SK-N-SH (cell line): ENCODE measurements around the gene ADCY9. TPM values are rescaled to one million over a fixed set of nuclear protein-coding genes. Genes with fewer than 3 reads are reported as not detected.

Experiments used
- CTCF ChIA-PET: fragments of 300-600, 350-600 bp; formaldehyde crosslinking; extraction: SDS; loops from one replicate; lab custom pipeline; 2021; lab: Yijun Ruan, JAX
- POLR2A ChIA-PET: fragments of 350-600 bp; sonication (Branson Sonifier 250); formaldehyde crosslinking; extraction: SDS; loops from one replicate; lab custom pipeline; 2020; ENCODE audit warnings: antibody characterized with exemption, inconsistent platforms; lab: Yijun Ruan, JAX
- DNase-seq: peaks from one replicate; pipeline ENCODE4 v3.0.0; 2012
- H2AFZ ChIP-seq: fragments of 200-600 bp; sonication (generic); 2 replicates; pipeline ENCODE4 v1.8.1; 2016; ENCODE audit warnings: antibody characterized with exemption, mild to moderate bottlenecking, low read depth
- H3F3A ChIP-seq: fragments of 200-600 bp; sonication (generic); replicated peaks from 2 replicates; pipeline ENCODE3; 2016; ENCODE audit warnings: antibody characterized with exemption, mild to moderate bottlenecking; ENCODE audit not compliant: insufficient read depth
- H3K27ac ChIP-seq, 2 experiments: fragments of 200-500 bp in 1 of 2; fragments of 200-600 bp in 1 of 2; sonication (Bioruptor generic) in 1 of 2; sonication (generic), shearing (Covaris generic) in 1 of 2; 2 replicates each; pipeline versions ENCODE4 v1.5.1 to v1.6.1; 2014 to 2016; ENCODE audit warnings: low read depth in 2 of 2, inconsistent platforms in 1 of 2, low read length in 1 of 2, mild to moderate bottlenecking in 1 of 2, mixed read lengths in 1 of 2
- H3K27me3 ChIP-seq: fragments of 200-600 bp; sonication (generic), shearing (Covaris generic); 2 replicates; pipeline ENCODE4 v1.6.1; 2016; ENCODE audit warnings: mixed run types; ENCODE audit not compliant: insufficient read depth
- H3K36me3 ChIP-seq, 2 experiments: fragments of 200-500 bp in 1 of 2; fragments of 200-600 bp in 1 of 2; sonication (Bioruptor generic) in 1 of 2; sonication (generic) in 1 of 2; replicated peaks in 1 of 2; 2 replicates each; pipeline versions ENCODE3 to v1.5.1; 2014 to 2016; ENCODE audit warnings: low read length in 1 of 2, mild to moderate bottlenecking in 1 of 2; ENCODE audit not compliant: insufficient read depth in 2 of 2, control insufficient read depth in 1 of 2
- H3K4me1 ChIP-seq, 2 experiments: fragments of 200-500 bp in 1 of 2; fragments of 200-600 bp in 1 of 2; sonication (Bioruptor generic) in 1 of 2; sonication (generic), shearing (Covaris generic) in 1 of 2; 2 replicates each; pipeline versions ENCODE4 v1.5.1 to v1.6.1; 2014 to 2016; ENCODE audit warnings: low read depth in 1 of 2, low read length in 1 of 2, mixed run types in 1 of 2; ENCODE audit not compliant: insufficient read depth in 2 of 2, control insufficient read depth in 1 of 2
- H3K4me2 ChIP-seq: fragments of 200-600 bp; sonication (generic), shearing (Covaris generic); 2 replicates; pipeline ENCODE4 v1.6.1; 2017; ENCODE audit warnings: mixed run types
- H3K4me3 ChIP-seq, 2 experiments: fragments of 200-500 bp in 1 of 2; fragments of 200-600 bp in 1 of 2; sonication (Bioruptor generic) in 1 of 2; sonication (generic), shearing (Covaris generic) in 1 of 2; 2 replicates each; pipeline versions ENCODE4 v1.5.1 to v1.8.1; 2014 to 2016; ENCODE audit warnings: low read depth in 2 of 2, inconsistent platforms in 1 of 2, low read length in 1 of 2, mild to moderate bottlenecking in 1 of 2, mixed read lengths in 1 of 2, moderate library complexity in 1 of 2
- H3K79me2 ChIP-seq: fragments of 200-600 bp; sonication (generic); 2 replicates; pipeline ENCODE4 v1.8.1; 2017; ENCODE audit warnings: mild to moderate bottlenecking; ENCODE audit not compliant: insufficient read depth
- H3K9ac ChIP-seq: fragments of 200-600 bp; sonication (generic); 2 replicates; pipeline ENCODE4 v1.6.1; 2017; ENCODE audit warnings: mixed run types
- H3K9me2 ChIP-seq: fragments of 200-600 bp; sonication (generic); 2 replicates; pipeline ENCODE4 v1.6.1; 2017; ENCODE audit warnings: mixed run types
- H3K9me3 ChIP-seq: fragments of 200-600 bp; sonication (generic); 2 replicates; pipeline ENCODE4 v1.6.1; 2017; ENCODE audit warnings: mixed run types, mild to moderate bottlenecking, moderate library complexity
- H4K20me1 ChIP-seq: fragments of 200-600 bp; sonication (generic); 2 replicates; pipeline ENCODE4 v1.6.1; 2017; ENCODE audit warnings: mild to moderate bottlenecking, mixed run types; ENCODE audit not compliant: insufficient read depth
- CHD2 ChIP-seq: fragments of 150-350 bp; IDR thresholded peaks from 2 replicates; pipeline ENCODE4 v1.6.1; 2018; ENCODE audit warnings: low read length; ENCODE audit not compliant: partially characterized antibody
- ELF1 ChIP-seq: IDR thresholded peaks from 2 replicates; pipeline ENCODE4 v1.4.0; 2012
- EP300 ChIP-seq, 2 experiments: IDR thresholded peaks; 2 replicates each; pipeline versions ENCODE4 v1.4.0 to v1.6.1; 2012; ENCODE audit warnings: borderline replicate concordance in 1 of 2, low read depth in 1 of 2, low read length in 1 of 2
- FOSL2 ChIP-seq: IDR thresholded peaks from 2 replicates; pipeline ENCODE4 v1.4.0; 2012; ENCODE audit warnings: low read depth, mild to moderate bottlenecking, moderate library complexity, borderline replicate concordance
- FOXM1 ChIP-seq: IDR thresholded peaks from 2 replicates; pipeline ENCODE4 v1.4.0; 2012; ENCODE audit warnings: low read depth, mild to moderate bottlenecking
- POLR2AphosphoS5 ChIP-seq: IDR thresholded peaks from 2 replicates; pipeline ENCODE4 v1.6.1; 2012; ENCODE audit warnings: low read depth, low read length
- RAD21 ChIP-seq: IDR thresholded peaks from 2 replicates; pipeline ENCODE4 v1.6.1; 2012; ENCODE audit warnings: mild to moderate bottlenecking, low read length
- RFX5 ChIP-seq: IDR thresholded peaks from 2 replicates; pipeline ENCODE4 v1.6.1; 2012; ENCODE audit warnings: mild to moderate bottlenecking, improper control_type of control experiment, low read length
- TAF1 ChIP-seq: IDR thresholded peaks from 2 replicates; pipeline ENCODE4 v1.6.1; 2012; ENCODE audit warnings: low read depth, mild to moderate bottlenecking, low read length, moderate library complexity, borderline replicate concordance
- TCF12 ChIP-seq: IDR thresholded peaks from 2 replicates; pipeline ENCODE4 v1.4.0; 2012
- YY1 ChIP-seq: IDR thresholded peaks from 2 replicates; pipeline ENCODE4 v1.4.0; 2012; ENCODE audit warnings: low read depth, mild to moderate bottlenecking
- WGBS: methylation state at CpG from one replicate; pipeline ENCODE4 v1.1.6; 2017; ENCODE audit warnings: low lambda C conversion rate; 5-methylcytosine and 5-hydroxymethylcytosine counted together
- polyA plus RNA-seq, 3 experiments: library from polyadenylated mRNA; depleted of rRNA; stranded (reverse); fragments of >200 nt; gene quantifications; 2 replicates each; pipeline ENCODE4 v1.2.3, GENCODE V29; 2012
- TF ChIP-seq, protein P1 (sequence below): IDR thresholded peaks from 2 replicates; pipeline ENCODE4 v1.4.0; 2012; ENCODE audit warnings: low read depth
- TF ChIP-seq, protein P2 (sequence below): IDR thresholded peaks from 2 replicates; pipeline ENCODE4 v1.6.1; 2012; ENCODE audit warnings: mild to moderate bottlenecking, low read depth, low read length, moderate library complexity
- TF ChIP-seq, protein P3 (sequence below): IDR thresholded peaks from 2 replicates; pipeline ENCODE4 v1.4.0; 2012; ENCODE audit warnings: low read depth, borderline replicate concordance

Gene ADCY9
- polyA plus RNA-seq, 1 of the 3 experiments (the other 2 are of a cell fraction) = 5.2 TPM

DNA sequence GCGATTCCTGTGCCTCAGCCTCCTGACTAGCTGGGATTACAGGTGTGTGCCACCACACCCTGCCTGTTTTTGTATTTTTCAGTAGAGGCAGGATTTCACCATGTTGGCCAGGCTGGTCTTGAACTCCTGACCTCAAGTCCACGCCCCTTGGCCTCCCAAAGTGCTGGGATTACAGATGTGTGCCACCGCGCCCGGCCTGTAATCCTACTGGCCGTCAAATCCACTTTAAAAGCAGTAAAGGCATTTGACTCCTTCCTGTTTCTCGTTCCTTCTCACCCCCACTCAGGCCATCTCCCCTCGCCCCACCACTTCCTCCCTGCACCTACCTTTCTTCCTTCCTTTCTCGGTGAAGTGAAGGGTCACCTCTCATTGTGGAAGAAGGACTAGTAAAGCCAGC, 166.3 kb downstream of the ADCY9 start:
- POLR2A ChIA-PET = no interaction called here

DNA sequence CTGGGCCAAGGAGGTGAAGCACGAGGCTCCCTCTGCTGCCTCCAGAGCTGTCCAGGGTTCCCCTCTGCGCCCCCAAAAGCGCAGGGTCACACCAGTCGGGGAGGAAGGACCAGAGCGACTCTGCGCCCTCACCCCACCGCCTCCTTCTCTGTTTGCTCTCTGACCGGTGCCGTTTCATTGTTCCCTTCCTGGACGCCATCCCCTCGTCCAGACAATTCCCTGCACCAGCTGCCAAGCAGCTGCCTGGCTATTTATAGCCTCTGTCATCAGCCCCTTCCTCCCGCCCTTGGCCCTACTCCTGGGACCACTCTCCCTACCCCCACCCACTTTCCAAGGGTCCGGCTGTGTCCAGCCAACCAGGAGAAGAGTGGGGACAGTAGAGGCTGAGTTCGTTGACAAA, 167.0 kb downstream of the ADCY9 start:
- Histone ChIP-seq H3K9me3 (no peaks in the 10 kb centered on the region), H4K20me1 (no peaks in the 10 kb centered on the region), H3K4me2 (no peak overlapping the region), H3K27me3 (no peaks in the 10 kb centered on the region), H3K79me2 (no peaks in the 10 kb centered on the region), H3K9ac (no peak overlapping the region), H3F3A (peaks cover 5% of the 10 kb centered on the region), H3K9me2 (no peaks in the 10 kb centered on the region), H3K4me3 (no peak overlapping the region), H3K27ac (no peak overlapping the region), H3K4me1 (peaks cover 0 to 14% of the 10 kb centered on the region in 2 experiments; a peak in 2 of 4 replicates), H2AFZ (no peak overlapping the region), H3K36me3 (no peaks in the 10 kb centered on the region)
- POLR2A ChIA-PET = no interaction called here
- no peak for TF ChIP-seq FOXM1
- TF ChIP-seq, protein P1, sequence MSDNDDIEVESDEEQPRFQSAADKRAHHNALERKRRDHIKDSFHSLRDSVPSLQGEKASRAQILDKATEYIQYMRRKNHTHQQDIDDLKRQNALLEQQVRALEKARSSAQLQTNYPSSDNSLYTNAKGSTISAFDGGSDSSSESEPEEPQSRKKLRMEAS = no peak
- no peak for TF ChIP-seq CHD2
- no peak for TF ChIP-seq POLR2AphosphoS5
- no peak for TF ChIP-seq ELF1
- TF ChIP-seq TAF1 = no peak
- TF ChIP-seq, protein P2, sequence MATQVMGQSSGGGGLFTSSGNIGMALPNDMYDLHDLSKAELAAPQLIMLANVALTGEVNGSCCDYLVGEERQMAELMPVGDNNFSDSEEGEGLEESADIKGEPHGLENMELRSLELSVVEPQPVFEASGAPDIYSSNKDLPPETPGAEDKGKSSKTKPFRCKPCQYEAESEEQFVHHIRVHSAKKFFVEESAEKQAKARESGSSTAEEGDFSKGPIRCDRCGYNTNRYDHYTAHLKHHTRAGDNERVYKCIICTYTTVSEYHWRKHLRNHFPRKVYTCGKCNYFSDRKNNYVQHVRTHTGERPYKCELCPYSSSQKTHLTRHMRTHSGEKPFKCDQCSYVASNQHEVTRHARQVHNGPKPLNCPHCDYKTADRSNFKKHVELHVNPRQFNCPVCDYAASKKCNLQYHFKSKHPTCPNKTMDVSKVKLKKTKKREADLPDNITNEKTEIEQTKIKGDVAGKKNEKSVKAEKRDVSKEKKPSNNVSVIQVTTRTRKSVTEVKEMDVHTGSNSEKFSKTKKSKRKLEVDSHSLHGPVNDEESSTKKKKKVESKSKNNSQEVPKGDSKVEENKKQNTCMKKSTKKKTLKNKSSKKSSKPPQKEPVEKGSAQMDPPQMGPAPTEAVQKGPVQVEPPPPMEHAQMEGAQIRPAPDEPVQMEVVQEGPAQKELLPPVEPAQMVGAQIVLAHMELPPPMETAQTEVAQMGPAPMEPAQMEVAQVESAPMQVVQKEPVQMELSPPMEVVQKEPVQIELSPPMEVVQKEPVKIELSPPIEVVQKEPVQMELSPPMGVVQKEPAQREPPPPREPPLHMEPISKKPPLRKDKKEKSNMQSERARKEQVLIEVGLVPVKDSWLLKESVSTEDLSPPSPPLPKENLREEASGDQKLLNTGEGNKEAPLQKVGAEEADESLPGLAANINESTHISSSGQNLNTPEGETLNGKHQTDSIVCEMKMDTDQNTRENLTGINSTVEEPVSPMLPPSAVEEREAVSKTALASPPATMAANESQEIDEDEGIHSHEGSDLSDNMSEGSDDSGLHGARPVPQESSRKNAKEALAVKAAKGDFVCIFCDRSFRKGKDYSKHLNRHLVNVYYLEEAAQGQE = no peak
- no peak for TF ChIP-seq FOSL2
- TF ChIP-seq TCF12 = no peak
- no peak for TF ChIP-seq RAD21
- no peak for DNase-seq
- 85% methylated on average over 13 of the region's 14 CpGs for WGBS
- CTCF ChIA-PET = interaction anchor here (3.4 kb wide), 1 partner anchor 11 kb away, joined by 29 read pairs; no protein-coding TSS in a partner anchor

More for the DNA sequence above, 166.3 kb downstream of the ADCY9 start:
- 88% methylated on average over 9 of the region's 9 CpGs for WGBS
- no peaks in the 10 kb centered on the region for H3K36me3 ChIP-seq
- H3K4me1 ChIP-seq = peaks cover 0 to 14% of the 10 kb centered on the region in 2 experiments; a peak in 2 of 4 replicates
- CTCF ChIA-PET = interaction anchor here (3.4 kb wide), 1 partner anchor 12 kb away, joined by 29 read pairs; no protein-coding TSS in a partner anchor
- H3K27ac ChIP-seq = no peak overlapping the region
- no peaks in the 10 kb centered on the region for H3K9me2 ChIP-seq
- H3F3A ChIP-seq = peaks cover under 1% of the 10 kb centered on the region
- no peak overlapping the region for H3K4me2 ChIP-seq
- H3K27me3 ChIP-seq = no peaks in the 10 kb centered on the region
- H3K4me3 ChIP-seq = no peak overlapping the region
- no peak overlapping the region for H3K9ac ChIP-seq
- TF ChIP-seq CHD2 = no peak
- TF ChIP-seq, protein P3, sequence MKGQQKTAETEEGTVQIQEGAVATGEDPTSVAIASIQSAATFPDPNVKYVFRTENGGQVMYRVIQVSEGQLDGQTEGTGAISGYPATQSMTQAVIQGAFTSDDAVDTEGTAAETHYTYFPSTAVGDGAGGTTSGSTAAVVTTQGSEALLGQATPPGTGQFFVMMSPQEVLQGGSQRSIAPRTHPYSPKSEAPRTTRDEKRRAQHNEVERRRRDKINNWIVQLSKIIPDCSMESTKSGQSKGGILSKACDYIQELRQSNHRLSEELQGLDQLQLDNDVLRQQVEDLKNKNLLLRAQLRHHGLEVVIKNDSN = no peak
- TF ChIP-seq RFX5 = no peak
- TF ChIP-seq EP300 (IDR thresholded peaks at IDR 0.05; ENCODE audit: borderline replicate concordance in 1 of 2, low read depth in 1 of 2, low read length in 1 of 2) = no peak
- no peak for TF ChIP-seq YY1
- no peak for DNase-seq
- H2AFZ ChIP-seq = no peak overlapping the region
- no peaks in the 10 kb centered on the region for H4K20me1 ChIP-seq
- no peaks in the 10 kb centered on the region for H3K9me3 ChIP-seq
- no peaks in the 10 kb centered on the region for H3K79me2 ChIP-seq
